Stimulated activated CD8-positive, alpha-beta memory T cell treated with anti-CD3 and anti-CD28 coated beads, Interleukin-4, amount 100 ng/mL, for 1 hour (primary cell): ENCODE data around the gene C9orf50.

ENCODE experiments used
- DNase-seq, 2 donors: peaks; one replicate each; pipeline ENCODE4 v3.0.0-alpha.2; 2020; ENCODE audit warnings: low read depth in 2 of 2, low spot score in 1 of 2

Gene C9orf50

GRCh38 chr9:129571298-129572051 is 49.4 kb downstream of the C9orf50 start:
- no peak for DNase-seq

DNA sequence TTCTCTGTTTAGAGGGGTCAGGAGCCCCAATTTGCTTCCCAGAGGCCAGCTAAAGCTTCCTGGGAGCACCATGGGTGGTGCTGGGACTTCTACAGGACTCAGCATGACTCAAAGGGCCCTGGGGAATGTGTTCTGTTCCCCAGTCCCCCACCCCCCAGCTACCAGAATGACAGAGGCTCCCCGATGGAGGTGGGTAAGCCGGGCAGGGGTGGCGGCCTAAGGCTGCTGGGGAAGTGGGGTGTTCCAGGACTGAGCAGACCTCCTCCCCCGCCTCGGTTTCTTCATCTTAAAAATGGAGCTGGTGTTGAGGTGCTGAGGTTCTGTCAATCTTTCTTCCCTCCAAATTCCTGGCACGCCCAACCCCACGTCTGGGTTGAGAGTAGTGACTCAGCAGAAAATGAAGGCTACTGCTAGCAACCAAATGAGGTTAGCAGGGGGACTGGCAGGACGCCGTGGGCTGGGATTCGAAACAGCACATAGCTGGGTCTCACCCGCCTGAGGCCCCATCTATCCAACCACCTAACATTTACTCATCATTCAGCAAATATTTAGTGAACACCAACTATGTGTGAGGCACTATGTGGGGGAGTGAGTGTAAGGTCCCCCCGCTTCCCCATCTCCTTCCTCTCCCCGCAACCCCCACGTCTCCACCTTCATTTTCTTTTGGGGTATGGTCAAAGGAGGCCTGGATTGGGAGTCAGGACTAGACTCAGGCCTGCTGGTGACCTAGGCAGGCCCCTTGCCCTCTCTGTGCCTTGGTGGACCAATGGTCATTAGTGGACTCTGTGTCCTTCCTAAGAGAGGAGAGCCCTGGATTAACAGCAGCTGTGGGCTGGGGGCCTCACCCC is 50.2 kb downstream of the C9orf50 start:
- no peak for DNase-seq

GRCh38 chr9:129569502-129570449 is 51.1 kb downstream of the C9orf50 start:
- no peak for DNase-seq

DNA sequence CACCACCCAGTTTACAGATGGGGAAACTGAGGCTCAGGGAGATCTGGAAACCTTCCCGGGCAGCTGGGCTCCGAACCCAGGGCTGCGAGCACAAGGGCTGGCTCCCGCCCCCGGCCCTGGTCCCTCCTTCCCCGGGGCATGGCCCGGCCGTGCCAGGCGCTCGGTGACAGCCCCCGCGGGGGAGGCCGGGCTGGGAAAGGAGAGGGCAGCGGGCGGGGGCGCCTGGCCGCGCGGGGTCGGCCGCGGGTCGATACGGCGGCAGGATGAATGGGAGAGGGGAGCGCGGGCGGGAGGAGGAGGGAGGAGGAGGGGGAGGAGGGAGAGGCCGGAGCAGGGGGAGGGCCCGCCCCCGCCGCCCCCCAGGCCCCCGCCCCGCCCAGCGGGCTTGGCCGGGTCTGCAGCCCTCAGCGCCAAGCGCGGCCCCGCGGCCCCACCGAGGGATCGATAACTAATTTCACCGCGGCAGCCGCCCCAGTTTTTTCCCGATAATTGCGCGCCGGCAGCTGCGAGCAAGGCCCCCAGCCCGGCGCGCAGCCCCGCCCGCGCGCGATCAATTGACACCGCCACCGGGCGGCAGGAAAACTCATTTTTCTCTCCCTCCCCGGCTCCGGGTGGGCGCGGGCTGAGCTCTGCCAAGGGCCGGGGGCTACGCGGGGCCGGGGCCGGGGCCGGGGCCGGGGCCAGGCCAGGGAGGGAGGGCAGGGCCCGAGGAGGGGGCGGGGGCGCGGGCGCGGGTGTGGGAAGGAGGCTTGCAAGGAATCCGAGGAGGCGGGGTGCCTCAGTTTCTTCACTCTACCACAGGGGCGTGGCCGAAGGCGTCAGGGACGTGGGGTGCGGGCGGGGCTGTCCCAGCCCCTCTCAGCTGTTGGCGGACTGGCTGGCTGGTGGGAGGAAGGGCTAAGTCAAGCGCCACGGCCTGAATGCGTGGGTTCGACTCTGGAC is 52.1 kb downstream of the C9orf50 start:
- no peak for DNase-seq

GRCh38 chr9:129567842-129568559 is 52.9 kb downstream of the C9orf50 start:
- no peak for DNase-seq

- no peak for DNase-seq
Observed at GRCh38 chr9:129567329-129567728, 53.6 kb downstream of the C9orf50 start.

GRCh38 chr9:129566563-129567266 is 54.2 kb downstream of the C9orf50 start:
- DNase-seq, result no peak

DNA sequence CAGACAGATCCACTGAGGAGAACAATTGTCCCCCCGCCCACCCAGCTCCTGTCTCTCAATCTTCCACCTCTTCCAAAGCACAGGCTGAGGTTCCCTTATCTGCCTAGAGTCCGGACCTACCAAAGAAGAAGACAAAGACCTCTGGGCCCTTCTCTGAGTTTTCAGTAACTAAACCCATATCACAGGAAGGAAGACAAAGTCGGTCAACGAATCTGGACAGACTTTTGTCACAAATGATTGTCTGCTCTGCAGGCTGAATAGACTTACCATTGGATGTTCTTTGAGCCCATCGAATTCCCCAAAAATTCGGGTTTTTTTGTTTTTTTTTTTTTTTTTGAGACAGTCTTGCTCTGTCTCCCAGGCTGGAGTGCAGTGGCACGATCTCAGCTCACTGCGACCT is 58.0 kb downstream of the C9orf50 start:
- no peak for DNase-seq

DNA sequence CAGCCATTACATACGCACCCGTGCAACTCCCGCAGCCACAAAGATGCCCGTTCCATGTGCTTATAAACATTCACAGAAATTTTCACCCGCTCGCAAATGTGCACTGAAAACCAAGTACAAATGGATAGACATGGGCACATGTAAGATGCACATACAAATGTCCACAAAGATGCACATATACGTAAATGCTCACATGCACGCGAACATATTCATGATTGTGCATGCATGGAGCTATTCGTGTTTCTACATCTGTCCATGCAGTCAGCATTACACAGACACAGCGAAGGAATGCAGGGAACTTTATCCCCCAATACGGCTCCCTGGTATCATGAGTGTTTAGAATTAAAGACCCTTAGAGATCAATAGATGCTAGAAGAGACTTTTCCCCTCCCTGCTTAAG is 58.4 kb downstream of the C9orf50 start:
- DNase-seq, result no peak
